Activated CD8-positive, alpha-beta T cell treated with anti-CD3 and anti-CD28 coated beads for 36 hours (primary cell): ENCODE results near the gene UGT1A6. TPM values are rescaled to one million over a fixed set of nuclear protein-coding genes. Genes with fewer than 3 reads are reported as not detected.
"Not testable (repeated sequence)": the region's sequence is repeated elsewhere in the genome, so short reads cannot be mapped to it uniquely, and the experiment has no call there.

ENCODE experiments used
- ATAC-seq: fragments of 200-7000 bp; cut with Tn5 transposase; one replicate; pipeline ENCODE4 v1.10.0; 2021; ENCODE audit warnings: mild to moderate bottlenecking, moderate library complexity
- CTCF ChIA-PET: fragments of 350-600 bp; sonication (Branson Sonifier 250); formaldehyde crosslinking; loops from one replicate; lab custom pipeline; 2021; ENCODE audit warnings: antibody characterized with exemption; lab: Charles Lee
- POLR2A ChIA-PET: fragments of 350-600 bp; sonication (Branson Sonifier 250); formaldehyde crosslinking; loops from one replicate; lab custom pipeline; 2021; ENCODE audit warnings: antibody characterized with exemption; lab: Charles Lee
- DNase-seq: peaks from one replicate; pipeline ENCODE4 v3.0.0-alpha.2; 2020
- H3K27ac Mint-ChIP-seq: one replicate; pipeline ENCODE4 v1.8.0; 2021; ENCODE audit warnings: mild to moderate bottlenecking, mixed read lengths
- H3K27me3 Mint-ChIP-seq: one replicate; pipeline ENCODE4 v1.8.0; 2021; ENCODE audit warnings: mixed read lengths
- H3K36me3 Mint-ChIP-seq: one replicate; pipeline ENCODE4 v1.8.0; 2021; ENCODE audit warnings: low read depth, mixed read lengths
- H3K4me1 Mint-ChIP-seq: one replicate; pipeline ENCODE4 v1.8.0; 2021; ENCODE audit warnings: low read depth, mixed read lengths
- H3K4me3 Mint-ChIP-seq: one replicate; pipeline ENCODE4 v1.8.0; 2021; ENCODE audit warnings: mild to moderate bottlenecking, moderate library complexity, mixed read lengths
- H3K9me3 Mint-ChIP-seq: one replicate; pipeline ENCODE4 v1.8.0; 2021; ENCODE audit warnings: mixed read lengths
- CTCF ChIP-seq: fragments of 200-600 bp; IDR thresholded peaks from one replicate; pipeline ENCODE4 v1.8.0; 2022; ENCODE audit warnings: antibody characterized with exemption, mild to moderate bottlenecking
- intact Hi-C: fragments of 100-400 bp; cut with micrococcal nuclease; formaldehyde crosslinking; loops from one replicate; pipeline ENCODE4 v1.10.0; 2022
- total RNA-seq, 2 experiments: library from RNA; stranded (reverse); gene quantifications; one replicate each; pipeline ENCODE4 v1.2.3, GENCODE V29; 2021

UGT1A6 gene
- total RNA-seq, 2 experiments from 2014 or later = not detected

GRCh38 chr2:233747283-233747544, 54.5 kb downstream of the UGT1A6 start:
- no peaks in the 10 kb centered on the region for H3K36me3 Mint-ChIP-seq
- peaks cover 11% of the 10 kb centered on the region for H3K9me3 Mint-ChIP-seq
- intact Hi-C loops = no loop called here
- TF ChIP-seq CTCF = no peak
- ATAC-seq = no peak
- H3K4me1 Mint-ChIP-seq = no peaks in the 10 kb centered on the region
- DNase-seq = no peak
- POLR2A ChIA-PET = interaction anchor here (0.6 kb wide), 1 partner anchor 204 kb away, joined by 3 read pairs; no protein-coding TSS in a partner anchor
- H3K27ac Mint-ChIP-seq = no peak overlapping the region
- no peak overlapping the region for H3K4me3 Mint-ChIP-seq
- CTCF ChIA-PET = no interaction called here
- H3K27me3 Mint-ChIP-seq = peaks cover 14% of the 10 kb centered on the region

- intact Hi-C loops, CTCF ChIA-PET, POLR2A ChIA-PET, DNase-seq, H3K4me1 Mint-ChIP-seq, H3K4me3 Mint-ChIP-seq, H3K36me3 Mint-ChIP-seq, ATAC-seq, H3K27ac Mint-ChIP-seq: not testable (repeated sequence)
- Mint-ChIP-seq H3K9me3 (peaks cover 11% of the 10 kb centered on the region), H3K27me3 (peaks cover 14% of the 10 kb centered on the region)
Observed at GRCh38 chr2:233750689-233751088, 58.0 kb downstream of the UGT1A6 start.

- DNase-seq, H3K4me1 Mint-ChIP-seq, H3K36me3 Mint-ChIP-seq, ATAC-seq, H3K27ac Mint-ChIP-seq, CTCF ChIA-PET, intact Hi-C loops, POLR2A ChIA-PET, H3K4me3 Mint-ChIP-seq: not testable (repeated sequence)
- H3K27me3 Mint-ChIP-seq = peaks cover 14% of the 10 kb centered on the region
- H3K9me3 Mint-ChIP-seq = peaks cover 11% of the 10 kb centered on the region
Observed at GRCh38 chr2:233751212-233752009, 58.7 kb downstream of the UGT1A6 start.

- DNase-seq (no peak), ATAC-seq (no peak)
- CTCF ChIA-PET = no interaction called here
- TF ChIP-seq CTCF = no peak
- no peak overlapping the region for H3K27ac Mint-ChIP-seq
- POLR2A ChIA-PET = no interaction called here
- H3K27me3 Mint-ChIP-seq = peaks cover 1% of the 10 kb centered on the region
- intact Hi-C loops = no loop called here
- H3K9me3 Mint-ChIP-seq = peaks cover 8% of the 10 kb centered on the region
- H3K4me1 Mint-ChIP-seq = no peaks in the 10 kb centered on the region
- H3K36me3 Mint-ChIP-seq = no peaks in the 10 kb centered on the region
- no peak overlapping the region for H3K4me3 Mint-ChIP-seq
Observed at GRCh38 chr2:233754872-233755611, 62.4 kb downstream of the UGT1A6 start.

GRCh38 chr2:233756429-233757081, 63.9 kb downstream of the UGT1A6 start:
- ChIA-PET CTCF (no interaction called here), POLR2A (no interaction called here)
- intact Hi-C loops = no loop called here
- H3K4me1 Mint-ChIP-seq = no peaks in the 10 kb centered on the region
- no peaks in the 10 kb centered on the region for H3K9me3 Mint-ChIP-seq
- no peak overlapping the region for H3K27ac Mint-ChIP-seq
- ATAC-seq (no peak), DNase-seq (no peak)
- H3K36me3 Mint-ChIP-seq = no peaks in the 10 kb centered on the region
- H3K4me3 Mint-ChIP-seq = no peak overlapping the region
- no peak for TF ChIP-seq CTCF
- H3K27me3 Mint-ChIP-seq = peaks cover 1% of the 10 kb centered on the region

GRCh38 chr2:233758141-233758540, 65.5 kb downstream of the UGT1A6 start:
- H3K4me1 Mint-ChIP-seq = no peaks in the 10 kb centered on the region
- H3K27ac Mint-ChIP-seq = no peak overlapping the region
- DNase-seq (no peak), ATAC-seq (no peak)
- H3K9me3 Mint-ChIP-seq = no peaks in the 10 kb centered on the region
- H3K27me3 Mint-ChIP-seq = no peaks in the 10 kb centered on the region
- H3K4me3 Mint-ChIP-seq = no peak overlapping the region
- no peak for TF ChIP-seq CTCF
- ChIA-PET POLR2A (no interaction called here), CTCF (no interaction called here)
- no peaks in the 10 kb centered on the region for H3K36me3 Mint-ChIP-seq
- intact Hi-C loops = no loop called here
